ENCODE measurements around the gene CCDC188. TPM values are rescaled to one million over a fixed set of nuclear protein-coding genes. Genes with fewer than 3 reads are reported as not detected.

Gene CCDC188
- total and polyA plus RNA-seq, 10 of the 15 experiments (the other 5 are each of a cell fraction or from before 2014, with no cell fraction given): not detected

- RAD21 ChIA-PET (ENCODE audit: unreplicated experiment): no interaction called here
- 12% methylated on average over 9 of the region's 9 CpGs for WGBS (ENCODE audit: insufficient coverage, insufficient replicate concordance, low lambda C conversion rate, missing lambda C conversion rate)
- CTCF ChIA-PET: interaction anchor here (0.8 kb wide), 1 partner anchor 10 kb away, joined by 3 read pairs; no protein-coding TSS in a partner anchor
- no peaks in the 10 kb centered on the region for H3K79me2 ChIP-seq (ENCODE audit: control insufficient read depth, insufficient read depth, low read length)
- BruUV-seq (replicated peaks): no TSS peak
- H3K4me1 ChIP-seq (ENCODE audit: control insufficient read depth, insufficient read depth, low read length): no peaks in the 10 kb centered on the region
- no peaks in the 10 kb centered on the region for H3K9me3 ChIP-seq (replicated peaks; ENCODE audit: control insufficient read depth, insufficient read depth, low read length)
- FAIRE-seq: no peak
- H3K4me3 ChIP-seq: no peak overlapping the region
- no peak for DNase-seq (ENCODE audit: low read depth, low spot score)
- intact Hi-C loops (cut with micrococcal nuclease; ENCODE audit: unreplicated experiment): no loop called here
- TF ChIP-seq EED (IDR thresholded peaks at IDR 0.05; ENCODE audit: low read depth): no peak
- TF ChIP-seq, protein P1, sequence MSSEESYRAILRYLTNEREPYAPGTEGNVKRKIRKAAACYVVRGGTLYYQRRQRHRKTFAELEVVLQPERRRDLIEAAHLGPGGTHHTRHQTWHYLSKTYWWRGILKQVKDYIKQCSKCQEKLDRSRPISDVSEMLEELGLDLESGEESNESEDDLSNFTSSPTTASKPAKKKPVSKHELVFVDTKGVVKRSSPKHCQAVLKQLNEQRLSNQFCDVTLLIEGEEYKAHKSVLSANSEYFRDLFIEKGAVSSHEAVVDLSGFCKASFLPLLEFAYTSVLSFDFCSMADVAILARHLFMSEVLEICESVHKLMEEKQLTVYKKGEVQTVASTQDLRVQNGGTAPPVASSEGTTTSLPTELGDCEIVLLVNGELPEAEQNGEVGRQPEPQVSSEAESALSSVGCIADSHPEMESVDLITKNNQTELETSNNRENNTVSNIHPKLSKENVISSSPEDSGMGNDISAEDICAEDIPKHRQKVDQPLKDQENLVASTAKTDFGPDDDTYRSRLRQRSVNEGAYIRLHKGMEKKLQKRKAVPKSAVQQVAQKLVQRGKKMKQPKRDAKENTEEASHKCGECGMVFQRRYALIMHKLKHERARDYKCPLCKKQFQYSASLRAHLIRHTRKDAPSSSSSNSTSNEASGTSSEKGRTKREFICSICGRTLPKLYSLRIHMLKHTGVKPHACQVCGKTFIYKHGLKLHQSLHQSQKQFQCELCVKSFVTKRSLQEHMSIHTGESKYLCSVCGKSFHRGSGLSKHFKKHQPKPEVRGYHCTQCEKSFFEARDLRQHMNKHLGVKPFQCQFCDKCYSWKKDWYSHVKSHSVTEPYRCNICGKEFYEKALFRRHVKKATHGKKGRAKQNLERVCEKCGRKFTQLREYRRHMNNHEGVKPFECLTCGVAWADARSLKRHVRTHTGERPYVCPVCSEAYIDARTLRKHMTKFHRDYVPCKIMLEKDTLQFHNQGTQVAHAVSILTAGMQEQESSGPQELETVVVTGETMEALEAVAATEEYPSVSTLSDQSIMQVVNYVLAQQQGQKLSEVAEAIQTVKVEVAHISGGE (CRISPR knock-in tag; IDR thresholded peaks at IDR 0.05): no peak
- no peak for TF ChIP-seq ZNF622 (IDR thresholded peaks at IDR 0.05)
- no peak for TF ChIP-seq SREBF1 (IDR thresholded peaks at IDR 0.05; ENCODE audit: low read length)
- TF ChIP-seq, protein P2, sequence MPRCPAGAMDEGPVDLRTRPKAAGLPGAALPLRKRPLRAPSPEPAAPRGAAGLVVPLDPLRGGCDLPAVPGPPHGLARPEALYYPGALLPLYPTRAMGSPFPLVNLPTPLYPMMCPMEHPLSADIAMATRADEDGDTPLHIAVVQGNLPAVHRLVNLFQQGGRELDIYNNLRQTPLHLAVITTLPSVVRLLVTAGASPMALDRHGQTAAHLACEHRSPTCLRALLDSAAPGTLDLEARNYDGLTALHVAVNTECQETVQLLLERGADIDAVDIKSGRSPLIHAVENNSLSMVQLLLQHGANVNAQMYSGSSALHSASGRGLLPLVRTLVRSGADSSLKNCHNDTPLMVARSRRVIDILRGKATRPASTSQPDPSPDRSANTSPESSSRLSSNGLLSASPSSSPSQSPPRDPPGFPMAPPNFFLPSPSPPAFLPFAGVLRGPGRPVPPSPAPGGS (IDR thresholded peaks at IDR 0.05; ENCODE audit: borderline replicate concordance, insufficient read depth, low read depth, low read length, poor library complexity, severe bottlenecking): no peak
- no peak for TF ChIP-seq MXI1 (IDR thresholded peaks at IDR 0.05; ENCODE audit: low read depth, low read length)
- no peak for ATAC-seq
- no peak overlapping the region for H2AFZ ChIP-seq (ENCODE audit: control insufficient read depth, low read depth, low read length)
- H3K9ac ChIP-seq (ENCODE audit: control insufficient read depth, insufficient read depth, low read length): no peak overlapping the region
- SMC1A ChIA-PET (ENCODE audit: uncharacterized antibody, unreplicated experiment): no interaction called here
- no peak overlapping the region for H3K4me2 ChIP-seq (ENCODE audit: control insufficient read depth, insufficient read depth)
- in situ Hi-C loops (cut with MboI): no loop called here
- POLR2A ChIA-PET: no interaction called here
- no peaks in the 10 kb centered on the region for H3K27me3 ChIP-seq (replicated peaks in 1 of 2; ENCODE audit: control insufficient read depth in 2 of 2, insufficient read depth in 2 of 2, low read length in 1 of 2)
- no peaks in the 10 kb centered on the region for H4K20me1 ChIP-seq (ENCODE audit: control insufficient read depth, insufficient read depth)
- H3K27ac ChIP-seq (ENCODE audit: control insufficient read depth, insufficient read depth): no peak overlapping the region
- no peaks in the 10 kb centered on the region for H3K36me3 ChIP-seq (ENCODE audit: control insufficient read depth in 2 of 2, insufficient read depth in 2 of 2, low read length in 1 of 2)
Measured at GRCh38 chr22:20166703-20167102, 15.8 kb upstream of the CCDC188 start.

Measured in GM12878 (cell line).